GM18526 (cell line): Measurements from ENCODE around the gene TELO2.

Experiments
- POLR2A ChIP-seq: IDR thresholded peaks from 3 replicates; pipeline ENCODE4 v1.6.1; 2011; ENCODE audit not compliant: insufficient read length; ENCODE audit errors: extremely low read depth

The TELO2 gene

DNA sequence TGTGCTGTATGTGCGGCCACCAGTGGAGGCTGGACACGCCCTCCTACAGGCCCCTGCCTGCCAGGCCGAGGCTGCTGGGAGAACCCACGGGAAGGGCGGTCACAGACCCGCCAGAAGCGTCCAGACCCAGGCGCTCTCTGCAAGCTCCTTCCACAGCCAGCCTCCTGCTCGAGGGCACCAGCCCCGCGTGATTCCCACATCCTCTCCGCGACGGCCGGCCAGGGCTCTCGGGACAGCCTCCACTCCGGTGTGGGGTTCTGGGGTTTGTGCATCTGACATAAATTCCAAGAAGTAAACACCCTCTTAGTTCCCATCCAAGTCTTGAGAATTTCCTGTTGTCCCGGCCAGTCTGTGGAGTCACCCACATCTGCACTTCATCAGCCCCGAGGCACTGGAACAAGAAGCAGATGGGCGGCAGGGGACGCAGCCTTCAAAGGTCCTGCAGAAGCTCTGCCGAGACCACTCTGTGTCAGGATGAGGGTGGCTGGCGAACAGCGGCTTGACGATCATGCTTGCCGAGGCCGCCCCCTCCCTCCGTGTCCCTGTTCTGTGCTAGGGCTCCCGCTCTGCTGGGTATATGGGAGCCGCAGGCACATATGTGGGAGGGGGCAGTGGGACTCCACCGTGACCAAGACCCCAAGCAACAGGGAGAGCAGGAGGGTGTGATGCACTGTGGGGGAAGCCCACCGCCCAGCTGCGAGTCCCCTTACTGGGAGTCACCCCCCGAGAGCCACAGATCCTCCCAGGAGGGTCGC lies 37.9 kb downstream of the TELO2 start:
- no peak for TF ChIP-seq POLR2A

DNA sequence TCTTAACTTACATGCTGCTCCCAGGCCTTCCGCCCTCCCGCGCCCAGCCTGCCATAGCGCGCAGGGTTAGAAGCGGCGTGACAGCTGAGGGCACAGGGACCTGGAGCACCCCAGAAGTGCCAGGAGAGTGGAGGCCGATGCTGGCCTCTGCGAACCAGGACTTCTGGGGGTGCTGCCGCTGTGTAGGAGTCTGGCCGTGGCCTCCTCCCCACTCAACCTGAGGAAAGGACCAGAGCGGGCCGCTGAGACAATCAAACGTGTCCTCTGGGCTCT lies 38.4 kb downstream of the TELO2 start:
- TF ChIP-seq POLR2A: no peak

GRCh38 chr16:1532081-1532760 lies 39.1 kb downstream of the TELO2 start:
- no peak for TF ChIP-seq POLR2A

DNA sequence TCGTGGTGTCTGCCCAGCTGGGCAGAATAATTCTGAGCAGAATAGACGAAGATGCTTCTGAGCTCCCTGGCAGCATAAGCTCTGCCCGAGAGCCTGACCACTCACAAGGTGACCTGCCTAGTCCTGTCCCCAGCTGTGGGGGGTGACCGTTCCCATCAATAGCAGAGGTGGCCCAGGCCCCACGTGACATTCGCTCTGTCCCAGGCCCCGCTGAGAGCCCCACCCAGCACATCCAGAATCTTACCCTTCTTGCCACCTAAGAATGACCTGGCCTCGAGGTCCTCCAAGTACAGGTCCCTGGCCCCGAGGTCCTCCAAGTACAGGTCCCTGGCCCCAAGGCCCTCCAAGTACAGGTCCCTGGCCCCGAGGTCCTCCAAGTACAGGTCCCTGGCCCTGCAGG lies 39.6 kb downstream of the TELO2 start:
- TF ChIP-seq POLR2A: no peak

DNA sequence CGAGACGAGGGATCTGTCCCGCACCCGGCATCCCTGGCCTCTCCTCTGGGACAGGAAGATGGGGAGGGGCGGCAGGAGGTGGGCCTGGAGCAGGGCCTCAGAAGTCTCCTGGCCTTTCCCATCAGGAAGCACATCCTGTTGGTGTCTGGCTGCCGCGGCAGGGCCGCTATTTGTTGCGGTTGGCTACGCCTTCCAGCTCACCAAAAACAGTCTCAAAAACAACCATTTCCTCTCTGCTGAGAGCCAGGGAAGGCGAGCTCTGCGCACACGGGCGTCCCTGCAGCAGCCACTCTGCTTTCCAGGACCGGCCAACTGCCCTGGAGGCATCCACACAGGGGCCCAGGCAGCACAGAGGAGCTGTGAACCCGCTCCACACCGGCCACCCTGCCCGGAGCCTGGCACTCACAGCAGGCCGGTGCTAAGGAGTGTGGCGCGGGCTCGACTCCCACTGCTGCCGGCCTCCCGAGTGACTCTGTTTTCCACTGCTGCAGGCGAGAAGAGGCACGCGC lies 40.3 kb downstream of the TELO2 start, which contains the start of gene TMEM204:
Gene TMEM204, plus strand, starts transcription at position 224 of the 509 bp plus-strand sequence. CDS start 610 bp downstream, outside the sequence.
- no peak for TF ChIP-seq POLR2A

DNA sequence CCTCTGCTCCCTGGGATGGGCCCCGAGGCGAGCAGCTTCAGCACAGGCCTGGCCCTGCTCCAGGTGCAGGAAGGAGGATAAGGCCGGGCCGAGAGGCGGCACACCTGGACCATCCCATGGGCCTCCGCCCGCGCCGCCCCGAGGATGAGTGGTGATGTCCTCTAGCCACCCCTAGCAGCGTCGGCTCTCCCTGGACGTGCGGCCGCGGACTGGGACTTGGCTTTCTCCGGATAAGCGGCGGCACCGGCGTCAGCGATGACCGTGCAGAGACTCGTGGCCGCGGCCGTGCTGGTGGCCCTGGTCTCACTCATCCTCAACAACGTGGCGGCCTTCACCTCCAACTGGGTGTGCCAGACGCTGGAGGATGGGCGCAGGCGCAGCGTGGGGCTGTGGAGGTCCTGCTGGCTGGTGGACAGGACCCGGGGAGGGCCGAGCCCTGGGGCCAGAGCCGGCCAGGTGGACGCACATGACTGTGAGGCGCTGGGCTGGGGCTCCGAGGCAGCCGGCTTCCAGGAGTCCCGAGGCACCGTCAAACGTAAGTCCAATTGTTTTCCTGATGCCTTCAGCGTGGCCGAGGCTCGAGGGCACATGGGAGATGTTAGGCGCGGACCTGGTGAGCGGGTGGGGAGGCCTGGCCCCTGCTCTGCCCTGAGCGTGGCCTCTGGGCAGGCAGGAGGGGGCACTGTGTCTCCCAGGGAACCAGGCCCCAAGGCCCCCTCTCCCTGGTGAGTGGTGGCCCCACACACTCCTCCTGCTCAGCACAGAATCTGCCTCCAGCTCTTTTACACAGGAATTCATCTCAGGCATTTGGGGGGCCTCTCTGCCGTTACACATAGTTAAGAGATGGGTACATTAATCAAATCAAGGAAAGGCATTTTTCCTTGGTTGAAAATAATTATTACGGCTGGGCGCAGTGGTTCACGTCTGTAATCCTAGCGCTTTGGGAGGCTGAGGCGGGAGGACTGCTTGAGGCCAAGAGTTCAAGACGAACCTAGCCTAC lies 41.2 kb downstream of the TELO2 start:
- no peak for TF ChIP-seq POLR2A

DNA sequence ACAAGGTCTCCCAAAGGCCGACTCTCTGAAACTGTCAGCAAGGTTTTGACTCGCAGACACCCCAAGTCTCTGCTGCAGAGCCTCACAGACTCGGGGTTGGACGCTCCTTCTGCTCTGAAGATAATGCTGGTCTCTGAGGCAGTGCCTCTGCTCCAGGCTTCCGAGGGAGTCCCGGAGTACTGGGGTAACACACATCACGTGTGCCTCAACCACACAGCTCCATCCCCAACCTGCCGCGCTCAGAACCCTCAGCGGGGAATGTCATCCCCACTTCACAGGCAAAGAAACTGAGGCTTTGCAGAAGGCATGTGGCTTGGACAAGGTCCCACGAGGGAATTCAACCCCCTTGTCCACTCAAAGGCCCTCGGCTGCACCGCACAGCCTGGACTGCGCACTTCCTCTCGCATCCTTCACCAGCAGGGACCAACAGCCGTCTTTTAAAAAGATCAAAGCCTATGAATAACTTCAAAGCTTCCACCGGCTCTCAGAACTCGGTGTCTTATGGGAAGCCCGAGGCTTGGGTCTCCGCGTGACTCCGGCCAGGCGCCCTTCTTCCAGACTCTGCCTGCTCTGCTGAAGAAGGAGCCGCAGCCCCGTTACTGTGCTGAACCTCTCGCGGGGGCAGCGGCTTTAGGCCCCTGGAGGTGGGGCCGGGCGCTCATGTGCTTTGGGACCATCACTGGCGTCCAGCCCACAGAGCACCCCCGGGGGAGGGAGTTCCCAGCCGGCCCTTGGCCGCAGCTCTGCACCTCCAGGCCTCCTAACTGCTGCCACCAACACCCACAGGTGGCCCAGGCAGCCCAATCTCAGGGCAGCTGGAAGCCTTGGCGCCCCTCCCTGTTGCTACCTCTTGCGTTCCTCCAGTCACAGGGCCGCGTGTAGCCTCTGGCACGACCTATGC lies 42.5 kb downstream of the TELO2 start:
- no peak for TF ChIP-seq POLR2A

DNA sequence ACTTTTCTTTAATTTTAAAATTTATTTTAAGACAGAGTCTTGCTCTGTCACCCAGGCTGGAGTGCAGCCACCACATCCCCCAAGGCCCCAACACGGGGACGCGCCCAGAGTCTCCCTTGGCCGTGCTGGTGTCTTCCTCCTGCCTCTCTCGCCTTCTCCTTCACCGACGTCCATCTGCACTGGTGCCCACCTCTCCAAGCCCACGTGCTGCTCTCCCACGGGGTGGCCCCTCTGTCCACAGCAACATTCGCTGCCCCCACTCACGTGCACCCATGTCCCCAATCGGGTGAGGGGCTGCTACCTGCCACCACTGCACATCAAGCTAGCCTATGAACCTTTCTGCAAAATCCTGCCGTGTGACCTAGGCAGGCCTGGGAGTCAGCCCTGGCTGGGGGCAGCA lies 43.4 kb downstream of the TELO2 start:
- TF ChIP-seq POLR2A: no peak

- no peak for TF ChIP-seq POLR2A
Measured at GRCh38 chr16:1537138-1537577, 44.0 kb downstream of the TELO2 start.

- TF ChIP-seq POLR2A: no peak
Measured at GRCh38 chr16:1537763-1538289, 44.7 kb downstream of the TELO2 start.

DNA sequence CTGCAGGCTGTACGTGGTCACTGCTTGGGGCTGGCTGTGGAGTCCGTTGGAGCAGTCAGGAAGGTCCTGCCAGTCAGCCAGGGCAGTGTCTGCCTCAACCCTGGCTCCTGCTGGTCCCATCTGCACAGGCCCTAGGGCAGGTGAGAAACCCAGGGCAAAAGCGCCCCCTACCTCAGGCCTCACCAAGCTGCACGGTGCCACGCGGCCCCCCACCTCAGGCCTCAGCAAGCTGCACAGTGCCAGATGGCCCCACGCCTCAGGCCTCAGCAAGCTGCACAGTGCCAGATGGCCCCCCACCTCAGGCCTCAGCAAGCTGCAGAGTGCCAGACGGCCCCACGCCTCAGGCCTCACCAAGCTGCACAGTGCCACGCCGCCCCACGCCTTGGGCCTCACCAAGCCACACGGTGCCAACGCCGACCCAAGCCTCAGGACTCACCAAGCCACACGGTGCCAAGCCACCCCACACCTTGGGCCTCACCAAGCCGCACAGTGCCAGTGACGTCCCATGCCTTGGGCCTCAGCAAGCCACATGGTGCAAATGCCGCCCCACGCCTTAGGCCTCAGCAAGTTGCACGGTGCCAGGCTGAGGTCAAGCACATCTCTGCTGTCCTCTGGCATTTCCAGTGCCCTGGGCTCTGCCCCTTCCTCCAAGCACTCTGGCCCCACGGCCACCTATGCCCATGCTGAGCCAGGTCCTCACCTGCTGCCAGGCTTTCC lies 45.8 kb downstream of the TELO2 start:
- TF ChIP-seq POLR2A: no peak

DNA sequence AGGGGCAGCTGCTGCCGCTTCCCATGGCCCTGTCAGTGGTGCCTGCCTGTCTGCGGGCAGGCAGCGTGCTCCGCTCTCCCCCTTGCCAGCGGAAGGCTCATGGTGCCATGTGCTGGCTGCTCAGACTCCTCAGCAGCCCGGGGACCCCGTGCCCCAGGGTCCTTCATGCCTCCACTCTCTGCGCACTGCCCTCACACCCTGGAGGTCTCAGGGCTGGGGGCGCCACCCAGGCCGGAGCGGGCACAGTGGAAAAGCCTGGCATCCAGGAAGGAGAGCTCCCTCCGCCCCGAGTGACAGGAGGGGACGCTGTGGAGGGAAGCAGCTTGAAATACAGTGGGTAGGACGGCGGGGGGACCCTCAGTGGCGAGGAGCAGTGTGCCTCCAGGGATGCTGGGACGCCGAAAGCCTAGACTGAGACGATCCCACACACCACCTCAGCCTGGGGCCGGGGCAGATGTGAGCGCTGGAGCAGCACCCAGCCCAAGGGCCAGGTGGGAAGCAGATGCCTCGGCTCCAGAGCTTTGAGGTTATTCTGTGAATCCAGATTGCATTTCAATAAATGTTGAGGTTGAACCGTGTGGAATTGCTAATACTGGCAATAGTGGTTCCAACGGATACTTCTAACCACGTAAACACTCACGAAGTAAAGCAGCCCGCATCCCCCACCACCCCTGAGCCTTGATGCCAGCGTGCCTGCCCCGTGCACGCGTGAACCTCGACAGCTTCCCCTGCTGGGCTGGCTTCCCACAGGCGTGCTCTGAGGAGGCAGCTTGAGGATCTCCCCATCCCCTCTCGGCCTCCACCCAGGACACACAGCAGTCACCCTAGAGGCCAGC lies 46.8 kb downstream of the TELO2 start:
- TF ChIP-seq POLR2A: no peak

DNA sequence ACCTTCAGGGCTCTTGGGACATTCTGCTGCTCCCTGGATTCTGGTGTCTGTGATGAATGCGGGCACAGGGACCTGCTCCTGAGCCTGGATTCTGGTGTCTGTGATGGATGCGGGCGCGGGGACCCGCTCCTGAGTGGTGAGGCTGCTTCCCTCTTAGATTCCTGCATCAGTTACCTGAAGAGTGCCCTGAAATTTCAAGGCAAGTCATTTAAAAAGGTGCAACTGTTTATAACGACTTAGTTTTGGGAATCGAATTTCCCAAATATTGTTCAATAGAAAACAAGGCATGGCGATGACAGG lies 47.3 kb downstream of the TELO2 start:
- no peak for TF ChIP-seq POLR2A
